Stimulated activated CD8-positive, alpha-beta memory T cell treated with anti-CD3 and anti-CD28 coated beads, Interleukin-7, amount 100 ng/mL, for 24 hours (primary cell): ENCODE results near the gene CSNK1G3.

Experiments
- DNase-seq: peaks from one replicate; pipeline ENCODE4 v3.0.0-alpha.2; 2020; ENCODE audit warnings: low read depth

The CSNK1G3 gene

GRCh38 chr5:123647066-123647465 is 135.1 kb downstream of the CSNK1G3 start:
- no peak for DNase-seq

GRCh38 chr5:123651234-123651633 is 139.3 kb downstream of the CSNK1G3 start:
- no peak for DNase-seq

- no peak for DNase-seq
Observed at GRCh38 chr5:123659011-123659410, 147.0 kb downstream of the CSNK1G3 start.

DNA sequence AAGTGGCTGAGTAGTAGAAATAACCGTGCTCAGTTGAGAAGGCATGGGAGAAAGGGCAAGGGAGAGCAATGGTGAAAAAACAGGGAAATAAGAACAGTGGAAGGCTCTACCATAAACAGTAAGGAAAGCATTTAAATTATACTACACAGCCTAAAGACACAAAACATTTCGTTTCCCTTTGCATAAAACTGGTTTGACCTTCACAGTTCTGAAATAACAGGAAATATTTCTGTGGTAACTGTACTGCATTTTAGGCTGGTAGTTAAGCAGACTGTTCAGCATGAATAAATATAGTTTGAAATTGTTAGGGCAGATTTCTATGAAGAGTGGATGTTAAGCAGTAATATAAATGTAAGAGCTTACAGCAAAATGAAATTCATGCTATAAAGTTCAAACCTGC is 147.5 kb downstream of the CSNK1G3 start:
- DNase-seq = no peak

DNA sequence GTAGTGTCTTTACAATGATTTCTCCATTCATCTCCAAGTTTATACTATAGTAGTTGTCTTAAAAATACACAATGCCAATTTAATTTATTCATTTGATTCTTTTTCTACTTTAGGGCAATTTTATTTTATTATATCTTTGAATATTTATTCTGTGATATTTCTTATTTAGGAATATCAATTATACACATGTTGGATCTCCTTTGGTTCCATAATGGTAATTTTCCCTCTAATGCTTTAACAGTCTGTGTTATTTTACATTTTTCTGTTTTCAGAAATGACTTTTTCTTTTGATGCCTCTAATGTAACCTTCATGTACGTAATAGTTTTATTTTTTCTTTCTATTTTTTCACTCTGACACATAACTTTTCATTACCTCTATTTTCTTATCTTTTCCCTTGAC is 153.0 kb downstream of the CSNK1G3 start:
- DNase-seq = no peak

- DNase-seq = no peak
Observed at GRCh38 chr5:123665822-123666371, 153.9 kb downstream of the CSNK1G3 start.
